HG03175 (cell line): Measurements from ENCODE around the gene MINPP1.

Source experiments
- ATAC-seq: cut with Tn5 transposase; IDR thresholded peaks from one replicate; pipeline ENCODE4 v1.9.1; 2021; ENCODE audit warnings: mild to moderate bottlenecking, moderate library complexity; ENCODE audit not compliant: unreplicated experiment

MINPP1 gene

DNA sequence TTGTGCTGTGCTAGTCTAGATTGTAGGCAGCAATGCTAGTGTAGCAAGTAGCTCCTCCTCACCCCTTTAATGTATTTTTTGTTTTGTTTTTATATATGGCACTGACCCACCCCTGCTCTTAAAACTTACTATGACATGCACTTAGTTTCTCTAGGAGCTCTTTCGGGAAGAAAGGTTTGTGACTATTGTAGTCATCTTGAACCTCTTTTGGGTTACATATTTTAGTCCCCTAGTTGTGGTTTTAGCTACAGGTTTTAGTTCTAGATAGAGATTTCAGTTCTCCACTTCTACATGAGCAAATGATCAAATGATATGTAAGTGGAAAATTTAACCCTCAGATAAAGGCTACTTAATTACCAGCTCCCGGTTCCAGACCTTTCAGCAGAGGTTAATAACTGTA lies 14.9 kb downstream of the MINPP1 start:
- ATAC-seq: peak; percentile 49

DNA sequence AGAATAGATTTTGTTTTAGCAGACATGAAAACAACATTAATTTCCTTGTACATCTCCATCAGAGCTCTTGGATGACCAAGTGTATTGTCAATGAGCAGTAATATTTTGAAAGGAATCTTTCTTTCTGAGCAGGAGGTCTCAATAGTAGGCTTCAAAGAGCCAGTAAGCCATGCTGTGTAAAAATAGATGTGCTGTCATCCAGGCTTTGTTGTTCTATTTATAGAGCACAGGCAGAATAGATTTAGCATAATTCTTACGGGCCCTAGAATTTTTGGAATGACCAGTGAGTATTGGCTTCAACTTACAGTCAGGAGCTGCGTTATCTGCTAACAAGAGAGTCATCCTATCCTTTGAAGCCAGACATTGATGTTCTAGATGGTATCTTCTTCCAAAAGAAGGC lies 19.0 kb downstream of the MINPP1 start:
- no peak for ATAC-seq

DNA sequence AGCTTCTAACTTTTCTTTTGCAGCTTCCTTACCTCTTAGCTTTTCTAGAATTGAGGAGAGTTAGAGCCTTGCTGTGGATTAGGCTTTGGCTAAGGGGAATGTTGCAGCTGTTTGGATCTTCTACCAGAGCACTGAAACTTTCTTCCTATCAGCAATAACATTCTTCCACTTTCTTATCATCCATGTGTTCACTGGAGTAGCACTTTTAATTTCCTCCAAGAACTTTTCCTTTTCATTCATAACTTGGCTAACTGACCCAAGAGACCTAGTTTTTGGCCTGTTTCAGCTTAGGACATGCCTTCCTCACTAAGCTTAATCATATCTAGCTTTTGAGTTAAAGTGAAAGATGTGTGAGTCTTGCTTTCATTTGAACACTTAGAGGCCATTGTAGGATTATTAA lies 19.6 kb downstream of the MINPP1 start:
- no peak for ATAC-seq

DNA sequence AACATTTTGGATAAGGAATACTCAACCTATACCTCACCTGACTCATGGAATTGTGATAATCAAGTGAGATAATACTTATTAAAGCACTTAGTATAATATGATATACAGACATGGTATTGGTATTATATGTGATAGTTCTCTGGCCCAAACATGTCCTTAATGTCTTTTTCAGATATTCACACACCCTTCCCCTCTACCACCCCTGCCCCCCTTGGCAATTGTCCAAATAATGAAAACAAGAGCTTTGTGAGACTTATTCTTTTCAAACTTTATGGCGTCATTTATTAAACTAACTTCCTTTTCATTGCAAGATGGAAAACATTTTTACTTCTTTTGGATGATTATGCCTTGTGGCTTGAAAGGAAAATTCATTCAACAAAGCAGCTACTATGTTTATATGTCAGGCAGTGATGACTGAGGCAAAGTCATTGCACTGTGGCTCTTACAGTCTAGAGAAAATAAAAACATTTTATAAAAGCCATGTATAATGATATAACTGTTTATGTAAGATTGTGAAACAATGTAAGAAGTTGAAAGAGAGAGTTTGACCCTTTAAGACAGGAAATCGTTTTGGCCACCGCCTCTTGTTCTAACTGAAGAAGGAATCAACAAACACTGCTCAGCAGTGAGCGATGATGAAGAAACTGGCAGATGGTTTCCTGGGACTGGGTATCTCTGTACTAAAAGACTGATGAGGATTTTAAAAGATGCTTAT lies 27.4 kb downstream of the MINPP1 start:
- ATAC-seq: no peak

DNA sequence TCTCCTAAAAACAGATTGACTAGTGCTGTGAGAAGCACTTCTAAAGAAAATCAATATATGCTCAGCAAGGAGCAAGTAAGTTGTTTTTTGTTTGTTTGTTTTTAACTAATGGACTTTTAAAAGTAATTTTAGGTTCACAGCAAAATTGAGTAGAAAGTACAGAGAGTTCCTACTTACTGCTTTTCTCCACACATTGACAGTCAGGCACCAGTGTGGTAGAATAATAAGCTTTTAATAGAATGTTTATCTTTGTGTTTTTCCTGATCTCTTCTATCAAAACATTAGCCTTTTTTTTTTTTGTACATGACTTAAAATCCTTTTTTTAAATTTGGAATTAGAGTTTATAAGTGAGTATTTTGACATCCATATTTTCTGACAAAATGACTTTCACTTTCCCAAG lies 28.0 kb downstream of the MINPP1 start:
- ATAC-seq: no peak

DNA sequence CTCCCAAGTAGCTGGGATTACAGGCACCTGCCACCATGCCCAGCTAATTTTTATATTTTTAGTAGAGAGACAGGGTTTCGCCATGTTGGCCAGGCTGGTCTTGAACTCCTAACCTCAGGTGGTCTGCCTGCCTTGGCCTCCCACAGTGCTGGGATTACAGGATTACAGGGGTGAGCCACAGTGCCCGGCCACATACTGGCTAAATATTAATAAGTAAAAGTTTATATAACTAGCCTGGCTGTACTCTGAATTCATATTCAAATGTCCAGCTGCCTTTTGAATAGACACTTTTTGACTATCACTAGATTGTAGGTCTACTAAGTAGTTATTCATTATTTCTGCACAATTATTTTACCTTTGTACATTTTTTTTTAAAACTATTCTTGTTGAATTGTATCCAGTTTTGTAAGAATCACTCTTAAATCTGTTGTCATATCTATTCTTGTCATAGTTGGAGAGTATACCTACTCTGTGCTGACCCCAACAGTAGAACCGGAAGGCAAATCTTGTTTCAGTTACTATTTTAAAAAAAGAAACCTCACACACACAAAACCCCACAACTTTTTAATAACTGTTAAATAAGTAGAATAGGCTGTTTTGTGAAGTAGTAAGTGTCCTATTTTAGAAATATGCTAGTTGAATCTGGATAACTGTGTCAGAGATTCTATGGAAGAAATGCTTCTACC lies 29.6 kb downstream of the MINPP1 start:
- ATAC-seq: peak; percentile 76

DNA sequence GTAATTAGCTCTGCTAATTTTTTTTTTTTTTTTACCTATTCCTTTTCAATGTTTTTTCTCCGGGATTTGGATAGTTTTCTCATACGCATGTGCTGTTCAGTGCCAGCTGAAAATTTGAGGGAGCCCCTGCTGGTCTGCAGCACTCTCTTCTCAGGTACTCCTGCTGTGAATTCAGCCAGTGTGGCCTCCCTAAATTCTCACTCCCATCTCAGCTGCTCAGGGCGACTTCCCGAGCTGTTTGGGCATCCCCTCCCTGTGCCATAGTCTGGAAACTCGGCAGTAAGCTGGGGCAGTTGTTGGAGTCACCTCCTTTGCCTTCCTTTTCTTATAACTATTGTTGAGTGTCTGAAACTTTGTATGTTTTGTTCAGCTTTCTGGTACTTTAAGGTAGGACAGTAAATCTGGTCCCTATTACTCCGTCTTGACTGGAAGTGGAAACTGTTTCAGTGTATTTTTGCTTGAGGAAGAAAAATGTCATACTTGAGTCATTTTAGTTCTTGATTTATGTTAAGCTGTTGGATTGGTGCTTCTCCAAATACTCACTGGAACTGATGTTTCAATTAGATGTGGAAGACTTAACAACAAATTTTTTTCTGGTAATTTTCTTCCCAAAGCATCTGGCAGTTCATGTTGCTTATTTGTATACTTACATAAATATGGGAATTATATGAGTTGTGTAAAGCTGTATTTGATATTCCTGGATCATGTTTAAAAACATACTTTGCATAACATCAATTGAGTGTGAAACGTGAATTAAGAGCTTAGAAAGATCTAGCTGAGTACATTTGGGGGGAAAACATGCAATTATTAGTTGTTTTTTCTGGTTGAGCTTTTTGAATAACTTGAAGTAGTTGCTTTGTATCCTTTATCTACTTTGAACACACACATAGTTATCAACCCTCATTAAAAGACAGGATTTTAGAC lies 33.7 kb downstream of the MINPP1 start:
- ATAC-seq: no peak

DNA sequence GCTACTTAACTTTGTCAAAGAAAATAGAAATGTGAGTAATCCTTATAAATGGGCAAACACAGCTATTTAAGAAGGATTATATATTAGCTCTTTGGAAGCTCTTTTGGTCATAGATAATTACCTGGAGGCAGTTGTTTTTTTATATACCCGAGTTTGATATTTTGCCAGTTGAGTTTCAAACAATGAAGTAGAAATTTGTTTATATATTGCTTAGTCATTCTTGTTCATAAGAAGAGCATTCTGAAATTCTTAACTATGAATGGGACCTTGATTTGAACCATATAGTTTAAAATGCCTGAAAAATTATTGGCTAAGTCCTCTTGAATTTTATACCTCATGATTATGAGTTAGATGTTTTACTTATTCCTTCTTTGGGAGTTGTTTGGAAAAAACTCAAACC lies 36.4 kb downstream of the MINPP1 start:
- no peak for ATAC-seq

DNA sequence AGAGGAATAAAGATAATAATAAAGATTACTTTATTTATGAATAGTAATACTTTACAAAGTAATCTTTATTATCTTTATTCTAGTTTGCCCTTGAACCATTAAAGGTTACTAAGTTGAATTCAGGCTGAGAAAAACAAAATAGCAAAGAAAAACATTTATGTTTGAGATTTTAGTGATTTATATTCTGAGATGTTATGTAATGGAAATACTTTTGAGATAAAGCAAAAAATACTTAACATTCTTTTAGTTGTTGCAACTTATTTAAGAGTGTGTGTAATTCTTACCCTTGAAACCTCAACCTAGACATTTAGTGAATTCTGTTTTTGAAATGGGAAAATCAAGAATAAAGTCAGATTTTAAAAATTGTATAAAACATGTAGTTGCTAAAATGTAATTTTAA lies 40.0 kb downstream of the MINPP1 start:
- no peak for ATAC-seq

DNA sequence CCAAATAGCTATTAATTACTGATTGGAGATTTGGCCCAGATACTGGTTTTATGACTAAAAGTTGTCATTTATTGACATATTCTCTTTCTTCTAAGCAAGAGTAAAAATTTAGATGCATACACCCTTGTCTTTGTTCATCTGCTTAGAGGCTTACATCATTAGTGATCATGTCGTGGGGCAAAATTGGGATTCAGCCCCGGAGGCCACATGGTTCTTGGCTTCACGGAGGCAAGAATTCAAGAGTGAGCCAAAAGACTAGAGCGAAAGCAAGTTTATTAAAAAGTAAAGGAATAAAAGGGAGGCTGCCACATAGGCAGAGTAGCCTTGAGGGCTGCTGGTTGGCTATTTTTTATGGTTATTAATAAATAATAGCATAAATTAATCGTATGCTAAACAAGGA lies 41.1 kb downstream of the MINPP1 start:
- no peak for ATAC-seq

DNA sequence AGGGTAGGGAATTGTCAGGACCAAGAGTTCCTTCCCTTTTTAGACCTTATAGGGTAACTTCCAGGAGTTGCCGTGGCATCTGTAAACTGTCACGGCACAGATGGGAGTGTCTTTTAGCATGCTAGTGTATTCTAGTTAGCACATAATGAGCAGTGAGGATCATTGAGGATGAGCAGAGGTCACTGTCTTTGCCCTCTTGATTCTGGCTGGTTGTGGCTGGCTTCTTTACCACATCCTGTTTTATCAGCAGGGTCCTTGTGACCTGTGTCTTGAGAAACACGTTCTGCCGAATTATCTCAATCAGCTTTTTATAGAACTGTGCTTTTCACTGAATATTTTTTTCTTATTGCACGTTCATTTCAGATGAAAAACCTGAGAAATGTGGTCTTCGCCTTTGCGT lies 41.5 kb downstream of the MINPP1 start:
- ATAC-seq: peak; percentile 76

DNA sequence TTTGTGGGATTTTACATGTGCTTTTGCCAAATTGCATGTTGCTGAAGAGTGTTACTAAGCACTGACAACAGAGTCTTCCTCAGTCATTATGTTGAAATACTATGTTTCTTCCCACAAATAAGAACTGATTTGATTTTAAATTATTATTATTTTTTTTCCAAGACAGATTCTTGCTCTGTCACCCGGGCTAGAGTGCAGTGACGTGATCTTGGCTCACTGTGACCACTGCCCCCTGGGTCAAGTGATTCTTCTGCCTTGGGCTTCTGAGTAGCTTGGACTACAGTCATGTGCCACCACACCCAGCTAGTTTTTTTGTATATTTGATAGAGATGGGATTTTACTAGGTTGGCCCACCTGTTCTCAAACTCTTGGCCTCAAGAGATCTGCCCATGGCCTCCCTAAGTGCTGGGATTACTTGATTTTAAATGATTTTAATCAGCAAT lies 42.3 kb downstream of the MINPP1 start:
- ATAC-seq: no peak

DNA sequence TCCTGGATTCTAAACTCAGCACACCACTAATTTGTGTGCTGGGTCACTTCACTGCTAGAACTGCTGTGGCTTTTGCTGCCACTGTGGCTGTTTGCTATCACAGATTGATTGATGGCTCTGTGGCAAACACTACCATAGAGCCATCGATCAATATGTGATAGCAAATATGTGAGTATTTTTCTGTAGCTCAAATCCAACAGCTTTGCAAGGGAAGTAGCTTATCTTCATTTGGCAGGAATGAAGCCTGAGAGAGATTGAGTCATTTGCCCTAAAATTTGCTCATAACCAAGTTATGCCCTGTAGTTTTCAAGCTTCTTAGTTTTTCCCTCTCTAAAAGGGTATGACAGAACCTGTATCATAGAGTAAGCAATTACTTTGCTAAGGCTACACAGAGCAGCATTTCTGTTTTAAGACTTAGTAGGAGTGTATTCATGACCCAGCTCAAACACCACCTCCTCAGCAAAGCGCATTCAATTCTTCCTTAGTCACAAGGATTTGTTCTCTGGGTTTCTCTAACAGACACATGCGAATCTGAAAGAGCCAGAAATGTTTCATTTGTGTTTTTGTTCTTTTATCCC lies 43.1 kb downstream of the MINPP1 start:
- ATAC-seq: no peak

DNA sequence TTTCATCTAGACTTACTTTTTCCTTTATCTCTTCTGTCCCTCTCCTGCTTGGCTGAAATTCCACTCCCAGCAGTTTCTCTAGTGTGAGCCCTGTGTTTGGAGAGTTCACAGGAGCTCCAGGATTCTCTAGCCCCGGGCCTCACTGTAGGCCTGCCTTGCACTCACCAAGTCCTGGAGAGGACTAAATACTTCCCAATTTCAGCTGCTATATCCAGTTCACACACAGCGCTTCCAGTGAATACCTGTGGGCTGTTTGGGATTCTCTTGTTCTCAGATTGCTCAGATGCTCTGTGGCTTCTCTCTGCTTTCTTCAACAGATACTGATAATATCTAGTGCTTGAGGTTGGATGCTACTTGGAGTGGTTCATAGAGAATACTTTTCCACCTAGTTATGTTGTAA lies 46.0 kb downstream of the MINPP1 start:
- ATAC-seq: no peak

DNA sequence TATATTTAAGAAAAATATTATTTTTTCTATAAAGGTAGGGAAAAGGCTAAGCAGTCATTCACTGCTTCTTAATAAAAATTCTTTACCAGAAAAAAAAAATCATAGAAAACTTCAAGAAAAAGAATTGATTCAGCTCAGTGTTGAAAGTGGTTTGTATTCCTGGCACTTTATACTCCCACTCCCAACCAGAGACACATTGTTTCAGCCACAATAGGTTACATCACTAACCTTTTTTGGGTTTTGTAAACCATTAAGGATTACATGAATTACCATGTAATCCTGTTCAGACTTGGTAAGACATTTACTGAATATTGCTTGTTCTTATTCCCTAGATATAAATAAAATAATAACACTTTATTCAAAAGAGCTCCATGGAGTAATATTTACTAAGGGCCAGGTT lies 46.6 kb downstream of the MINPP1 start:
- no peak for ATAC-seq

DNA sequence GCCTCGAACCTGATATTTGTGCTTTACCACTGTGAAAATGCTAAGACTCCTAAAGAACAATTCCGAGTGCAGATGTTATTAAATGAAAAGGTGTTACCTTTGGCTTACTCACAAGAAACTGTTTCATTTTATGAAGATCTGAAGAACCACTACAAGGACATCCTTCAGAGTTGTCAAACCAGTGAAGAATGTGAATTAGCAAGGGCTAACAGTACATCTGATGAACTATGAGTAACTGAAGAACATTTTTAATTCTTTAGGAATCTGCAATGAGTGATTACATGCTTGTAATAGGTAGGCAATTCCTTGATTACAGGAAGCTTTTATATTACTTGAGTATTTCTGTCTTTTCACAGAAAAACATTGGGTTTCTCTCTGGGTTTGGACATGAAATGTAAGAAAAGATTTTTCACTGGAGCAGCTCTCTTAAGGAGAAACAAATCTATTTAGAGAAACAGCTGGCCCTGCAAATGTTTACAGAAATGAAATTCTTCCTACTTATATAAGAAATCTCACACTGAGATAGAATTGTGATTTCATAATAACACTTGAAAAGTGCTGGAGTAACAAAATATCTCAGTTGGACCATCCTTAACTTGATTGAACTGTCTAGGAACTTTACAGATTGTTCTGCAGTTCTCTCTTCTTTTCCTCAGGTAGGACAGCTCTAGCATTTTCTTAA lies 47.7 kb downstream of the MINPP1 start:
- ATAC-seq: no peak

DNA sequence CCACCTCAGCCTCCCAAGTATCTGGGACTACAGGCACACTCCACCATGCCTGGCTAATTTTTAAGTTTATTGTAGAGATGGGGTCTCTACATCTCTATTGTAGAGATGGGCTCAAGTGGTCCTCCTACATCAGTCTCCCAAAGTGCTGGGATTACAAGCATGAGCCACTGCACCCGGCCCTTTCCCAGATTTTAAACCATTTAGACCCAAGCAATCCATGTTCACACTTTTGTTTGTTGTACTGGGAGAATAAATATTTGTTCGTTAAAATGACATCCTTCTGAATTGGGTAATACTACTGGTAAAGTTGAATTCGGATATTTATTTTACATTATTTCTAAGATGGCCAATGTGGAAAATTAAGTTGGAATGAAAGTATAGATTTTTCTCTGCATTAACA lies 52.7 kb downstream of the MINPP1 start:
- no peak for ATAC-seq

DNA sequence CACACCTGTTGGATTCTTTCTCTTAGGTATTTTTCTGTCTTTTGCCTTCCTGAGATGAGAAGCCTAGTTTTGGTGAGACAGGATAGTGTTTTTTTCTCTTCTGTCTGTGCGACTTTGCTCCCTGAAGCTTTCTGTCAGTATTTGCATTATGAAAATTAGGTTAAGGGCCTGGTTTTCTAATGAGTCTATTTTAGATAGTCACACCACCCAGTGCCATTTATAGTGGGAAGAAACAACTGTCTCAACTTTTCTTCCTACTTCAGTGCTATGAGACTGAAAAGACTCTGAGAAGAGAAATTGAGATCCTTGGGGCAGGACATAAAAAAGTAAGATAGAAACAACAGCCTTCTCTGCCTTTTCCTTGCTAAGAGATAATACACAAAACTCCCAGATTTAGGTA lies 53.6 kb downstream of the MINPP1 start:
- no peak for ATAC-seq

DNA sequence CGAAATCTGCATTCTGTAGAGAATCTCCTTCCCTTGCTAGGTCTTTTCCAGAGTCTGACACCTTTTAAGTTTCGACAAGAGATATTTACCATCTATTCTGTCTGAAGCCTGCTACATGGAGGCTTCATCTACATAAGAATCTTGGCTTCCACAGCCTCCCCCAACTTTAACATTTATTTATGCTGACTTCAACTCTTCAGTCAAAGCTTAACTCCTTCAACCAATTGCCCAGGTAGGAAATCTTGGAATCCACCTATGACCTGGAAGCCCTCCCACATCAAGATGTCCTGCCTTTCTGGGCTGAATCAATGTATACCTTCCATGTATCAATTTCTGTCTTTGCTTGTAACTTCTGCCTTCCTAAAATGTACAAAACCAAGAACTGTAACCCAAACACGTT lies 54.7 kb downstream of the MINPP1 start:
- no peak for ATAC-seq

DNA sequence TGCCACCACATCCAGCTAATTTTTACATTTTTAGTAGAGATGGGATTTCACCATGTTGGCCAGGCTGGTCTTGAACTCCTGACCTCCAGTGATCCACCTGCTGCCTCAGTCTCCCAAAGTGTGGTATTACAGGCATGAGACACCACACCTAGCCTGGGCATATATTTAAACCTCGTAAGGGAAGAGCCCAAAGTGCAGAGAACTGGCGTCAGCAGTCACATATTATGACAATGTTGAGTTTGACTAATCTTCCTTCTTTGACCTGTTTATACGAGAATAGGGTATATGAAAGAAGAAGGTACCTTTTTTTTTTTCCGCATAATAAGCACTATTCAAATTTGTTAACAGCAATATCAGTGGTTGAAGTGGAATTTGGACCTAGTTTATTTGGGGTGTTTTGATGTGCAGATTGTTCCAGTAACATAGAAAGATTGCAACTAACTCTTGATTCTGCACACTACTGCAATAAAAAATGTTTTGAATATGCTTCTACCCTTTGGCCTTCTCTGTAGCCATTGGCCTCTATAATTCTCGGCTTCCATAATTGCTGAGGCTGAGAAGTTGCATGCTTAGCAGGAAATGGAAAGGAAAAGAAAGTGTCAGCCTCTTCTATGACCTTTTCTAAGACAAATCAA lies 55.9 kb downstream of the MINPP1 start:
- no peak for ATAC-seq
